RWPE1 (cell line): ENCODE measurements around the gene SHMT1.
"Not testable (repeated sequence)": the region's sequence is repeated elsewhere in the genome, so short reads cannot be mapped to it uniquely, and the experiment has no call there.

ENCODE experiments used
- CTCF ChIA-PET: fragments of 350-600 bp; sonication (Branson Sonifier 250); formaldehyde crosslinking; extraction: SDS; loops from one replicate; lab custom pipeline; 2021; lab: Yijun Ruan, JAX
- POLR2A ChIA-PET: fragments of 400-600 bp; formaldehyde crosslinking; extraction: SDS; loops from one replicate; lab custom pipeline; 2020; ENCODE audit warnings: antibody characterized with exemption; ENCODE audit not compliant: low non-redundant PET; lab: Yijun Ruan, JAX
- DNase-seq: peaks from one replicate; pipeline ENCODE4 v3.0.0; 2012; ENCODE audit warnings: low spot score
- H3K27ac ChIP-seq: fragments of 450-650 bp; 2 replicates; pipeline ENCODE4 v1.5.1; 2017
- CTCF ChIP-seq: fragments of 450-650 bp; conservative IDR thresholded peaks from 2 replicates; pipeline ENCODE4 v1.5.1; 2017; ENCODE audit warnings: low read depth, mild to moderate bottlenecking

SHMT1 gene

DNA sequence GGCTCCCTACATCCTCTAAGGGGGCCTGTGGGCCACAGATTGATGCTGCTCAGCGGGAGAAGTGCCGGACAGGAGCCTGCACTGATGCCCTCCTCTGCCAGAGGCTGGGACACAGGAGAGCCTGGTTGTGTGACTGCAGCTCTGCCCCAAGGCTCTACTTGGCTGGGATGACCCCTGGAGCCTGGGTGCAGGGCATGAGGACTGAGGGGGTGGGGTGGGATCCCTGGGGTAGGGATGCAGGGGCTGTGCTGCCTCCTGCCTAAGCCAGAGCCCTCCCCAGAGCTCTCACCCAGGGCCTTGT lies 14.8 kb upstream of the SHMT1 start:
- POLR2A ChIA-PET, result no interaction called here
- no peak for TF ChIP-seq CTCF
- no peak for DNase-seq
- CTCF ChIA-PET, result interaction anchor here (0.5 kb wide), 1 partner anchor 231 kb away, joined by 3 read pairs; no protein-coding TSS in a partner anchor
- H3K27ac ChIP-seq, result peak overlapping the region; percentile 93

GRCh38 chr17:18377437-18378204 lies 14.3 kb upstream of the SHMT1 start, which contains the start of gene EVPLL:
Gene EVPLL, plus strand, starts transcription at chr17:18377778. Its CDS starts 3,160 bp downstream, at chr17:18380938.
- no peak for TF ChIP-seq CTCF
- ChIA-PET CTCF (interaction anchor here (0.5 to 0.6 kb wide), 2 partner anchors 46 to 232 kb away, joined by 3 to 4 read pairs; no protein-coding TSS in a partner anchor), POLR2A (interaction anchor here (0.7 kb wide), 1 partner anchor 194 kb away, joined by 3 read pairs; the partner anchor contains the start of gene ALKBH5)
- DNase-seq, result peak; percentile 71
- peak within 1 kb of the TSS; percentile 93 for H3K27ac ChIP-seq

- TF ChIP-seq CTCF, result no peak
- ChIA-PET CTCF (interaction anchor here (0.7 kb wide), 1 partner anchor 11 kb away, joined by 3 read pairs; no protein-coding TSS in a partner anchor), POLR2A (no interaction called here)
- no peak for DNase-seq
- H3K27ac ChIP-seq, result no peak overlapping the region
Measured at GRCh38 chr17:18374216-18374615, 10.9 kb upstream of the SHMT1 start.

GRCh38 chr17:18373181-18373580 lies 9.8 kb upstream of the SHMT1 start:
- H3K27ac ChIP-seq, CTCF ChIA-PET, POLR2A ChIA-PET, DNase-seq: not testable (repeated sequence)

- H3K27ac ChIP-seq, result no peak overlapping the region
- no peak for TF ChIP-seq CTCF
- CTCF ChIA-PET, result no interaction called here
- POLR2A ChIA-PET, result no interaction called here
- no peak for DNase-seq
Measured at GRCh38 chr17:18371455-18371854, 8.1 kb upstream of the SHMT1 start.

GRCh38 chr17:18370761-18371160 lies 7.4 kb upstream of the SHMT1 start:
- TF ChIP-seq CTCF, result no peak
- H3K27ac ChIP-seq, result no peak overlapping the region
- ChIA-PET POLR2A (no interaction called here), CTCF (no interaction called here)
- no peak for DNase-seq

DNA sequence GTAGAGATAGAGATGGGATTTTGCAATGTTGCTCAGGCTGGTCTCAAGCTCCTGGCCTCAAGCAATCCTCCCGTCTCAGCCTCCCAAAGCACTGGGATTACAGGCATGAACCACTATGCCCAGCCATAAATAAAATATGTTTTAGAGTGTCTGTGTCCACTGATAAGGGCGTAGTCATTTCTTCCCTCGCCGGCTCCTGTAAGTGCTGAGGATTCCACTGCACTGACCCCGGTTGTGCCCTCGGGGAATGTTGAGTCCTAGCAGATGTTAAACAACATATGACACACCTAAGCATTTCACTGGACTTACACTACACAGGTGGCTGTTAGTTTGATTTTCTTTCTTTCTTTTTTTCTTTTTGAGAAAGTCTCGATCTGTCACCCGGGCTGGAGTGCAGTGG lies 5.6 kb upstream of the SHMT1 start:
- no peak for TF ChIP-seq CTCF
- peak; percentile 50 for DNase-seq
- POLR2A ChIA-PET, result no interaction called here
- peak overlapping the region; percentile 5; the same call in 1 of the 2 replicates for H3K27ac ChIP-seq
- CTCF ChIA-PET, result no interaction called here
